Progenitor cell of endocrine pancreas (in vitro differentiated cells): ENCODE data around the gene NEURL1. TPM values are rescaled to one million over a fixed set of nuclear protein-coding genes. Genes with fewer than 3 reads are reported as not detected.

Experiments used
- DNase-seq: peaks from one replicate; pipeline ENCODE4 v3.0.0; 2021; ENCODE audit warnings: low spot score; ENCODE audit not compliant: unreplicated experiment
- H3K27ac Mint-ChIP-seq: 2 replicates; pipeline ENCODE4 v1.8.0; 2021; ENCODE audit warnings: mild to moderate bottlenecking, moderate library complexity, mixed read lengths
- H3K27me3 Mint-ChIP-seq: 2 replicates; pipeline ENCODE4 v1.8.0; 2021; ENCODE audit warnings: mixed read lengths
- H3K36me3 Mint-ChIP-seq: 2 replicates; pipeline ENCODE4 v1.8.0; 2022; ENCODE audit warnings: mixed read lengths; ENCODE audit not compliant: insufficient read depth
- H3K4me1 Mint-ChIP-seq: 2 replicates; pipeline ENCODE4 v1.8.0; 2021; ENCODE audit warnings: low read depth, mixed read lengths
- H3K4me3 Mint-ChIP-seq: 2 replicates; pipeline ENCODE4 v1.8.0; 2021; ENCODE audit warnings: low read depth, mild to moderate bottlenecking, moderate library complexity, mixed read lengths
- H3K9me3 Mint-ChIP-seq: 2 replicates; pipeline ENCODE4 v1.8.0; 2021; ENCODE audit warnings: low read depth, mixed read lengths
- total RNA-seq: library from RNA; stranded (reverse); gene quantifications from 2 replicates; pipeline ENCODE4 v1.2.1, GENCODE V29; 2021
- TF ChIP-seq, protein P1 (sequence below): fragments of 200-600 bp; sonication (generic); IDR thresholded peaks from one replicate; pipeline ENCODE4 v1.5.0; 2021; ENCODE audit warnings: antibody characterized with exemption, mild to moderate bottlenecking; ENCODE audit not compliant: unreplicated experiment

NEURL1 gene
- total RNA-seq, 1 donor from 2014 or later, result 21.5 TPM

DNA sequence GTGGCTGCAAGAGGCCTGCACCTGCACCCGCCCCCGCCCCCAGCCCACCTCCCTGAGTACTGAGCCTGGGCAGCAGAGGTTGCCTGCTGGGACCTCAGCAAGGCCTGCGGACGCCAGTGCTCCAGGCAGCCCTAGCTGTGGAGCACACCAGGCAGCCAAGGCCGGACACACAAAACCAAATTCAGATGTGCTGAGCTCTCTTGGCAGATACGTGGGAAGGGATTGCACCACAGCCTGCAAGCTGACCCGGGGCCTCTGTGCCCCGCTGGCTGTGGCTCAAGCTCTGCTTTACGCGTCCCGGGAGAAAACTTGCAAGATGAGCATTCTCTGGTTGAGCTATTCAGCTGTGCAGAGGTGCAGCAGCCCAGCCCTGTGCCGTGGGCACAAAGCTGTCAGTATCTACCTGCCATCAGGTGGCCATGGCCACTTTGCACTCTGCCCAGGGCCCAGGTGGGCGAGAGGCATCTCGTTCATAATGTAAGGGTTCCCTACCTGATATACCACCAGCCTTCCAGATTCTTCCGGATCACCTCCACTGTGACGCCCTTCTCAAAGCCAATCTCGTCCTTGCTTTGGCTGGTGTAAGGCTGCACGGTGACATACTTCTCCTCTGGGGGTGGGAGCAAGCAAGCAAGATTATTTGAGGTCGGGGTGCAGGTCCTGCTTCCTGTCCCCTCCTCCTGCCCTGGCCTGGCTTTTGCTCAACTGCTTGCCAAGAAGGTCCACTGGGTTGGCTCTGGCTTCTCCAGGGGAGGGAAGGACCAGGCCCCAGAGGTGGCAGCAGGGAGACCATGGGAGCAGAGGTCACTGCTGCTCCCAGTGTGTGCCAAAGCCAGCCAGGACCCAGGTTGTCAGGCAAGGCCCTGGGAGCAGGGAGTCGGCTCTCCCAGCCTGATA, 123.4 kb downstream of the NEURL1 start:
- peak overlapping the region; percentile 59 for H3K27ac Mint-ChIP-seq
- H3K9me3 Mint-ChIP-seq, result no peaks in the 10 kb centered on the region
- H3K27me3 Mint-ChIP-seq, result no peaks in the 10 kb centered on the region
- TF ChIP-seq, protein P1, sequence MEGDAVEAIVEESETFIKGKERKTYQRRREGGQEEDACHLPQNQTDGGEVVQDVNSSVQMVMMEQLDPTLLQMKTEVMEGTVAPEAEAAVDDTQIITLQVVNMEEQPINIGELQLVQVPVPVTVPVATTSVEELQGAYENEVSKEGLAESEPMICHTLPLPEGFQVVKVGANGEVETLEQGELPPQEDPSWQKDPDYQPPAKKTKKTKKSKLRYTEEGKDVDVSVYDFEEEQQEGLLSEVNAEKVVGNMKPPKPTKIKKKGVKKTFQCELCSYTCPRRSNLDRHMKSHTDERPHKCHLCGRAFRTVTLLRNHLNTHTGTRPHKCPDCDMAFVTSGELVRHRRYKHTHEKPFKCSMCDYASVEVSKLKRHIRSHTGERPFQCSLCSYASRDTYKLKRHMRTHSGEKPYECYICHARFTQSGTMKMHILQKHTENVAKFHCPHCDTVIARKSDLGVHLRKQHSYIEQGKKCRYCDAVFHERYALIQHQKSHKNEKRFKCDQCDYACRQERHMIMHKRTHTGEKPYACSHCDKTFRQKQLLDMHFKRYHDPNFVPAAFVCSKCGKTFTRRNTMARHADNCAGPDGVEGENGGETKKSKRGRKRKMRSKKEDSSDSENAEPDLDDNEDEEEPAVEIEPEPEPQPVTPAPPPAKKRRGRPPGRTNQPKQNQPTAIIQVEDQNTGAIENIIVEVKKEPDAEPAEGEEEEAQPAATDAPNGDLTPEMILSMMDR, result no peak
- no peaks in the 10 kb centered on the region for H3K4me1 Mint-ChIP-seq
- peaks cover 4% of the 10 kb centered on the region for H3K36me3 Mint-ChIP-seq
- H3K4me3 Mint-ChIP-seq, result no peak overlapping the region
- DNase-seq, result no peak

DNA sequence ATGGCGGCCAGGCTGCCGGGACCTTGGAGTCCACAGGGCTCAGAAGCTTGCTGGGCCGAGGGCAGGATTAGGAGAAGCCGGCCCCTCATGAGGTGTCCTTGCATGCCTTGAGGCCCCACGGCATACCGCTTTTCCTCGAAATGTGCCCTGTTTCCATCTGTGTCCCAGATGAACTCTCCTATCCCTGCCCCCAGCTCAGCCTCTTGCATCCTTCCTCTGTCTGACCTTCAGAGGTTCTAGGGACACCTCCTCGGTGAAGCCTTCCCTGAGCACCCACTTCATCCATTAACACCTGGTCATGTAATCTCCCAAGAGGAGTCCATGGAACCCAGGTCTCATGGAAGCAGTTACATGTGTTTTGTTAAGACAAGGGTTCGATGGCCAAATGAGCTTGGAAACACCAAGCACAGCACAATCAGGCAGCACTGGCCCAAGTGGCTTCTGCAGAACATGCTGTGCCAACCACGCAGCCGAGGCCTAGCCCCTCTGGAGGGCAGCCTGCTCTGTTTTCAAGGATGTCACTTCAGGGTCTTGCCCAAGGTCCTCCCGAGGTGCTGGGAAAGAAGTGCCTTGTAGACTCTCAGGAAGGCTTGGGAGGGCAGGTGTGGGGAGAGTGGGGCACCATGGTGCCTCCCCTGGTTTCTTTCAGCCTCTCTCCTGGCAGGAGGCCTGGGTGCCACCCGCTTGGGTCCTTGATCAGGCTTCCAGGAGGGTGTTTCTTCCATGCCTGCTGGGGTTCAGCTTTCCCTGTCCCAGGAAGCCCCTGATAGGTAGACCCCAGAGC, 124.3 kb downstream of the NEURL1 start:
- H3K27ac Mint-ChIP-seq, result no peak overlapping the region
- no peaks in the 10 kb centered on the region for H3K4me1 Mint-ChIP-seq
- no peak for DNase-seq
- no peaks in the 10 kb centered on the region for H3K9me3 Mint-ChIP-seq
- H3K36me3 Mint-ChIP-seq, result peaks cover 6% of the 10 kb centered on the region
- TF ChIP-seq, protein P1, result no peak
- H3K4me3 Mint-ChIP-seq, result no peak overlapping the region
- H3K27me3 Mint-ChIP-seq, result no peaks in the 10 kb centered on the region

DNA sequence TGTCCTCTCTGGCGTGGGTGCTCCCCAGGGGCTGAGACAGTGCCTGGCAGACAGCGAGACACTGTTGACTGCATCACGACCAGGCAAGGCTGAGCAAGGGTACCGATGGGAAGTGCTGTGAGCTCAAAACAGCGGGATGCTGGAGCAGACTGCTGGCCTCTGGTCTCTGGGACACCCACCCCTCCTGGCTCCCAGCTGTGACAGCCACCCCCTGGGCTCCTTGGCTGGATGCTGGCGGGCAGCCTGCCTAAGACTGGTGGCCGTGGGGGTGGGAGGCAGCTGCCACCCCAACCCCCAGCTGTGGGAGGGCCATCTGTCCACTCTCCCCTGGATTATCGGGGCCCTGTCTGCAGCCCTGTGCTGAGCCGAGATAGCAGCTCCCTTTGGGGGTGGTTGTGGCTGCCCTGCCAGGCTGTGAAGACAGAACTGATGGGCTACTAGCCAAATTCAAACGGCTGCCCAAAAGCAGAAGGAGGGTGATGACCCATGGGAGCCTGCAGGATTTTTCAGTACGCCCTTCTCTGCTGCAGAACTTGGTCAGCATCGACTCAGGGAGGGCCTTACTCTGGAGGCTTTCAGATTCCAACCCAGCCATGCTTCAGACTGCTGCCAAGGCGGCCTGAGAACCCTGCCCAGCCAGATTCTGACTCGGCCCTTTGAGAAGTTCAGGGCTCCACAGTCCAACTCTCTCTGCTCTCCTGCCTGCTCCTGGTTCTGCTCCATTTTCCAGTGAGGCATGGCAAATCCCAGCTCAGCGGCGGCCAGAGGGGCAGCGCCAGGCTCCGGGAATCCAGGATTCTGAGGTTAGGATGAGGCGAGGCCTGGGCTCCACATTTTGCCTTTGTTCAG, 125.3 kb downstream of the NEURL1 start:
- DNase-seq, result no peak
- H3K4me3 Mint-ChIP-seq, result no peak overlapping the region

DNA sequence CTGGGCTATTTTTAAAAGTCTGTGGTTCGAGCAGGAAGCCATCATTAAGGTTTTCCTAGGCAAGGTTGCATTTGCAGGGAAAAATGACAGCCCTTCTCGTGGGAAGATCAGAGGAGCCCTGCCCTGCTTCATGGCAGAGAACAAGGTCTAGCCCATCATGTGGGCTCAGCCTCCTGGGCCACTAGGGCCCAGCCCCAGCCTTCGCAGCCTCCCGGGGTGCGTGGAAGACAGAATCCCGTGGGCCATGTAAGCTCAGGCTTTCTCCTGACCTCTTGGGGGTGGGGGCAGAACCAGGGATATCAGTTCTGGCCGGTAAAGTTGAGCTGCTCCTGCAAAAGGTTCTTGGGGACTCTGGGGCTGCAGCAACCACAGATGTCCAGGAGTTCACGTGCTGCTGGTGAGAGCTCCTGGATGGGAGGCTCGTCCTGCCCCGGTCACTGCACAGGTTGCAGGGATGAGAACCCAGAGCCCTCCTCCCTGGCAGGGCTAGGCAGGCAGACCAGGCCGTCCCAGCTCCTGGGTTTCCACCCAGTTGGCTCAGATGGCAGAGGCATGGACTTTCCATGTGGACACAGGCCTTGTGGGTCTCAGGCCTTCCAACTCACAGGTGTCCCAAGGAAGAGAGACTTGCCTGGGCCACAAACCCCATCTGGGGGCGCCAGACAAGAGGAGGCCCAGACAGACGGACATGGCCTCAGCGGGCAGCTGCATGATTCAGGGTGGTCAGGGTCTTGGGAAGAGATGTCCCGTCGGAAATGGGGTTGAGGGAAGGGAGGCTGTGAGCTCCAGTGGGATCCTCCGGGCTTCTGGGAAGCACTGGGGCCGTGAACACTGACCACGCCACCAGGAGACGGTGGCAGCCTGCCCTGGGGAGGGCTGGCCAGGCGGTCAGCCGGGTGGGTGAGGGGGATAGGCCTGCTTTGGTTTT, 126.2 kb downstream of the NEURL1 start:
- DNase-seq, result no peak
- no peak overlapping the region for H3K4me3 Mint-ChIP-seq
- H3K9me3 Mint-ChIP-seq, result no peaks in the 10 kb centered on the region
- H3K36me3 Mint-ChIP-seq, result peaks cover 4% of the 10 kb centered on the region
- H3K27me3 Mint-ChIP-seq, result no peaks in the 10 kb centered on the region
- H3K4me1 Mint-ChIP-seq, result no peaks in the 10 kb centered on the region
- TF ChIP-seq, protein P1, result no peak
- no peak overlapping the region for H3K27ac Mint-ChIP-seq

More for the DNA sequence above, 125.3 kb downstream of the NEURL1 start:
- Mint-ChIP-seq H3K27me3 (no peaks in the 10 kb centered on the region), H3K36me3 (peaks cover 6% of the 10 kb centered on the region), H3K4me1 (no peaks in the 10 kb centered on the region), H3K27ac (no peak overlapping the region), H3K9me3 (no peaks in the 10 kb centered on the region)
- TF ChIP-seq, protein P1, result no peak
